PC-9 (cell line): ENCODE measurements around the gene CARMIL1. TPM values are rescaled to one million over a fixed set of nuclear protein-coding genes. Genes with fewer than 3 reads are reported as not detected.

Experiments used
- BruUV-seq: library from RNA; stranded (reverse); fragments of 400-500 nt; replicated peaks from 2 replicates; lab custom pipeline; 2021; lab: Mats Ljungman, UMichigan
- CTCF ChIA-PET: fragments of 300-600 bp; sonication (Branson Sonifier 250); formaldehyde crosslinking; loops from one replicate; lab custom pipeline; 2022; ENCODE audit warnings: antibody characterized with exemption; lab: Charles Lee
- POLR2A ChIA-PET: fragments of 300-600 bp; sonication (Branson Sonifier 250); formaldehyde crosslinking; loops from one replicate; lab custom pipeline; 2022; ENCODE audit warnings: antibody characterized with exemption; ENCODE audit not compliant: unreplicated experiment; lab: Charles Lee
- DNase-seq, 2 experiments: peaks; one replicate each; pipeline versions ENCODE4 v3.0.0 to v3.0.0-alpha.2; 2015 to 2022; ENCODE audit warnings: mixed read lengths in 1 of 2
- H2AFZ ChIP-seq: fragments of 200-600 bp; sonication (generic); 2 replicates; pipeline ENCODE4 v1.8.1; 2017; ENCODE audit warnings: antibody characterized with exemption
- H3F3A ChIP-seq: fragments of 200-600 bp; sonication (generic); 2 replicates; pipeline ENCODE4 v1.8.1; 2017; ENCODE audit warnings: antibody characterized with exemption, mild to moderate bottlenecking, low read depth; ENCODE audit not compliant: insufficient read depth
- H3K27ac ChIP-seq: fragments of 200-600 bp; sonication (generic); 2 replicates; pipeline ENCODE4 v1.6.1; 2016; ENCODE audit warnings: mixed run types
- H3K27me3 ChIP-seq: fragments of 200-600 bp; sonication (generic); 2 replicates; pipeline ENCODE4 v1.6.1; 2016; ENCODE audit warnings: low read depth, mixed run types; ENCODE audit not compliant: insufficient read depth
- H3K36me3 ChIP-seq: fragments of 200-600 bp; sonication (generic); 2 replicates; pipeline ENCODE4 v1.6.1; 2016; ENCODE audit warnings: low read depth, mixed run types
- H3K4me1 ChIP-seq: fragments of 200-600 bp; sonication (generic); replicated peaks from 2 replicates; pipeline ENCODE4 v1.6.1; 2016; ENCODE audit warnings: mixed run types; ENCODE audit not compliant: insufficient read depth
- H3K4me2 ChIP-seq: fragments of 200-600 bp; sonication (generic); 2 replicates; pipeline ENCODE4 v1.6.1; 2017; ENCODE audit warnings: mixed run types
- H3K4me3 ChIP-seq: fragments of 200-600 bp; sonication (generic); 2 replicates; pipeline ENCODE4 v1.6.1; 2016; ENCODE audit warnings: mixed run types
- H3K79me2 ChIP-seq: fragments of 200-600 bp; sonication (generic); 2 replicates; pipeline ENCODE4 v1.6.1; 2017; ENCODE audit warnings: low read depth, mixed run types
- H3K9me2 ChIP-seq: fragments of 200-600 bp; sonication (generic); 2 replicates; pipeline ENCODE4 v1.8.1; 2017; ENCODE audit warnings: mild to moderate bottlenecking; ENCODE audit not compliant: insufficient read depth
- H3K9me3 ChIP-seq: fragments of 200-600 bp; sonication (generic); 2 replicates; pipeline ENCODE4 v1.8.1; 2016; ENCODE audit warnings: low read depth; ENCODE audit not compliant: insufficient read depth
- H4K20me1 ChIP-seq: fragments of 200-600 bp; sonication (generic); 2 replicates; pipeline ENCODE4 v1.8.1; 2017; ENCODE audit not compliant: insufficient read depth
- CTCF ChIP-seq: fragments of 200-600 bp; sonication (generic); conservative IDR thresholded peaks from 2 replicates; pipeline ENCODE4 v1.6.1; 2017; ENCODE audit warnings: mixed run types, antibody characterized with exemption, mild to moderate bottlenecking, moderate library complexity
- EZH2 ChIP-seq: fragments of 200-600 bp; sonication (generic); IDR thresholded peaks from 2 replicates; pipeline ENCODE4 v1.8.0; 2017; ENCODE audit warnings: antibody characterized with exemption, low read depth
- intact Hi-C: fragments of 100-400 bp; cut with micrococcal nuclease; formaldehyde crosslinking; loops from one replicate; pipeline ENCODE4 v1.10.0; 2022; ENCODE audit not compliant: unreplicated experiment
- total RNA-seq: library from RNA; stranded (reverse); gene quantifications from 2 replicates; pipeline ENCODE4 v1.2.3, GENCODE V29; 2021

Gene CARMIL1
- total RNA-seq, 1 experiment from 2014 or later: 33.1 TPM

GRCh38 chr6:25652007-25652515 is 372.9 kb downstream of the CARMIL1 start, which contains the start of gene SCGN:
TSS of gene SCGN (plus strand) at chr6:25652215. CDS start at chr6:25652404, 189 bp downstream.
- H4K20me1 ChIP-seq: no peaks in the 10 kb centered on the region
- TF ChIP-seq CTCF (no peak), EZH2 (no peak)
- no peaks in the 10 kb centered on the region; the same call in 1 of the 2 replicates for H3K9me3 ChIP-seq
- H2AFZ ChIP-seq: no peak within 1 kb of the TSS
- H3F3A ChIP-seq: no peaks in the 10 kb centered on the region
- H3K27ac ChIP-seq: no peak within 1 kb of the TSS
- H3K4me3 ChIP-seq: no peak within 1 kb of the TSS
- ChIA-PET CTCF (interaction anchor here (0.6 kb wide), 1 partner anchor 201 kb away, joined by 3 read pairs; no protein-coding TSS in a partner anchor), POLR2A (no interaction called here)
- intact Hi-C loops: no loop called here
- no peak within 1 kb of the TSS for H3K4me2 ChIP-seq
- H3K4me1 ChIP-seq: peaks cover 3% of the 10 kb centered on the region; the same call in 1 of the 2 replicates
- BruUV-seq: no TSS peak
- H3K79me2 ChIP-seq: no peaks in the 10 kb centered on the region
- no peaks in the 10 kb centered on the region for H3K36me3 ChIP-seq
- no peaks in the 10 kb centered on the region for H3K9me2 ChIP-seq
- no peak for DNase-seq
- H3K27me3 ChIP-seq: no peaks in the 10 kb centered on the region

DNA sequence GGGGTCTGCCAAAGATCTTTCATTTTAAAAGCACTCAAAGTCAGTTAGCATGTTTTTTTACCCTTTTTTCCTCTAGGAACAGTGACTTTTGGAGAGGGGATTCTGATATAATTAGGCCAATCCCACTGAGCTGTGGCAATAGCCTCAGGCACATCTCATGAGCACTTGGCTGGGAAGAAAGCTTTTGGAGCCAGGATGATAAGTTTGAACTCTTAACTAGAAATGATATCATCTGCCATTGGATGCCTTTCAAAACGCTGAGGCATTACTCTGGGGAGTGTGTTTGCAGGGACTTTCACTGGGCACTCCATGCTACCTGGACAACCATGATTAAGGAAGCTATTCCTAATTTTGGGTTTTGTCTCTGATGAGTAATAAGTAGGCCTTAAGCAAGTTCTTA is 376.5 kb downstream of the CARMIL1 start:
- ChIA-PET POLR2A (no interaction called here), CTCF (no interaction called here)
- H3K36me3 ChIP-seq: no peaks in the 10 kb centered on the region
- no peak overlapping the region for H3K27ac ChIP-seq
- no peak overlapping the region for H3K4me2 ChIP-seq
- H3K9me3 ChIP-seq: no peaks in the 10 kb centered on the region; the same call in 1 of the 2 replicates
- DNase-seq: peak in 1 of 2 experiments; percentile 48
- BruUV-seq: no TSS peak
- no peaks in the 10 kb centered on the region for H3K79me2 ChIP-seq
- peaks cover 3% of the 10 kb centered on the region; the same call in 1 of the 2 replicates for H3K4me1 ChIP-seq
- intact Hi-C loops: no loop called here
- H3K4me3 ChIP-seq: no peak overlapping the region
- H3F3A ChIP-seq: no peaks in the 10 kb centered on the region
- TF ChIP-seq CTCF (no peak), EZH2 (no peak)
- no peak overlapping the region for H2AFZ ChIP-seq
- H3K27me3 ChIP-seq: no peaks in the 10 kb centered on the region
- H4K20me1 ChIP-seq: no peaks in the 10 kb centered on the region
- no peaks in the 10 kb centered on the region for H3K9me2 ChIP-seq

- TF ChIP-seq CTCF (no peak), EZH2 (no peak)
- H4K20me1 ChIP-seq: no peaks in the 10 kb centered on the region
- no peak overlapping the region for H3K4me2 ChIP-seq
- H2AFZ ChIP-seq: no peak overlapping the region
- H3K4me1 ChIP-seq: peaks cover 3% of the 10 kb centered on the region; the same call in 1 of the 2 replicates
- no peak overlapping the region for H3K27ac ChIP-seq
- no peaks in the 10 kb centered on the region for H3K36me3 ChIP-seq
- no peaks in the 10 kb centered on the region for H3F3A ChIP-seq
- H3K27me3 ChIP-seq: no peaks in the 10 kb centered on the region
- no peaks in the 10 kb centered on the region for H3K9me2 ChIP-seq
- no peak for DNase-seq
- ChIA-PET POLR2A (no interaction called here), CTCF (no interaction called here)
- no peaks in the 10 kb centered on the region for H3K79me2 ChIP-seq
- BruUV-seq: no TSS peak
- intact Hi-C loops: no loop called here
- no peaks in the 10 kb centered on the region for H3K9me3 ChIP-seq
- no peak overlapping the region for H3K4me3 ChIP-seq
These were observed 380.6 kb downstream of the CARMIL1 start for GRCh38 chr6:25659633-25660368.
